ENCODE data around the gene ASPG. TPM values are rescaled to one million over a fixed set of nuclear protein-coding genes. Genes with fewer than 3 reads are reported as not detected.

ASPG gene
- total RNA-seq, 1 donor from 2014 or later = not detected

- no peak for DNase-seq (ENCODE audit: low read depth)
- Histone ChIP-seq H3K4me3 (ENCODE audit: low read depth, low read length) (no peak overlapping the region), H3K36me3 (ENCODE audit: control insufficient read depth, insufficient read depth, low read length) (no peaks in the 10 kb centered on the region), H3K27me3 (ENCODE audit: control insufficient read depth, insufficient read depth, low read length) (no peaks in the 10 kb centered on the region)
- no peak for TF ChIP-seq CTCF (IDR thresholded peaks at IDR 0.05; ENCODE audit: insufficient read depth, low read length, poor library complexity, severe bottlenecking)
Observed at GRCh38 chr14:104107101-104107581, 21.6 kb downstream of the ASPG start.

- no peak overlapping the region for H3K4me3 ChIP-seq (ENCODE audit: low read depth, low read length)
- no peak for TF ChIP-seq CTCF (IDR thresholded peaks at IDR 0.05; ENCODE audit: insufficient read depth, low read length, poor library complexity, severe bottlenecking)
- no peak for DNase-seq (ENCODE audit: low read depth)
- H3K36me3 ChIP-seq (ENCODE audit: control insufficient read depth, insufficient read depth, low read length) = no peaks in the 10 kb centered on the region
- H3K27me3 ChIP-seq (ENCODE audit: control insufficient read depth, insufficient read depth, low read length) = peaks cover 2% of the 10 kb centered on the region
Observed at GRCh38 chr14:104107611-104108569, 22.4 kb downstream of the ASPG start.

- H3K4me3 ChIP-seq (ENCODE audit: low read depth, low read length) = no peak overlapping the region
- no peak for TF ChIP-seq CTCF (IDR thresholded peaks at IDR 0.05; ENCODE audit: insufficient read depth, low read length, poor library complexity, severe bottlenecking)
- no peaks in the 10 kb centered on the region for H3K36me3 ChIP-seq (ENCODE audit: control insufficient read depth, insufficient read depth, low read length)
- DNase-seq (ENCODE audit: low read depth) = no peak
- peaks cover 2% of the 10 kb centered on the region for H3K27me3 ChIP-seq (ENCODE audit: control insufficient read depth, insufficient read depth, low read length)
Observed at GRCh38 chr14:104108570-104109541, 23.4 kb downstream of the ASPG start.

- TF ChIP-seq CTCF (IDR thresholded peaks at IDR 0.05; ENCODE audit: insufficient read depth, low read length, poor library complexity, severe bottlenecking) = no peak
- DNase-seq (ENCODE audit: low read depth) = no peak
- no peak overlapping the region for H3K4me3 ChIP-seq (ENCODE audit: low read depth, low read length)
- no peaks in the 10 kb centered on the region for H3K36me3 ChIP-seq (ENCODE audit: control insufficient read depth, insufficient read depth, low read length)
- H3K27me3 ChIP-seq (ENCODE audit: control insufficient read depth, insufficient read depth, low read length) = peaks cover 2% of the 10 kb centered on the region
Observed at GRCh38 chr14:104109731-104110361, 24.3 kb downstream of the ASPG start.

GRCh38 chr14:104110491-104111209 lies 25.1 kb downstream of the ASPG start:
- Histone ChIP-seq H3K36me3 (ENCODE audit: control insufficient read depth, insufficient read depth, low read length) (no peaks in the 10 kb centered on the region), H3K27me3 (ENCODE audit: control insufficient read depth, insufficient read depth, low read length) (peaks cover 5% of the 10 kb centered on the region), H3K4me3 (ENCODE audit: low read depth, low read length) (no peak overlapping the region)
- no peak for DNase-seq (ENCODE audit: low read depth)
- TF ChIP-seq CTCF (IDR thresholded peaks at IDR 0.05; ENCODE audit: insufficient read depth, low read length, poor library complexity, severe bottlenecking) = no peak
